Gastrocnemius medialis (tissue), 4 donors: ENCODE data around the gene OXCT1. TPM values are rescaled to one million over a fixed set of nuclear protein-coding genes. Genes with fewer than 3 reads are reported as not detected.
A peak's percentile ranks its signal among the peaks of the same experiment; 100 is the strongest.

Experiments
- ATAC-seq, 2 donors: fragments of 150-250 bp; one replicate each; pipeline ENCODE4 v1.9.1; 2016
- DNase-seq, 2 donors: peaks; one replicate each; pipeline ENCODE4 v3.0.0-alpha.2; 2019
- H3K27ac ChIP-seq, 4 donors: fragments of 200-600 bp; sonication (generic); 1 replicate in 1 of 4; 2 replicates in 3 of 4; pipeline ENCODE4 v1.5.1; 2016 to 2018; ENCODE audit warnings: mild to moderate bottlenecking in 2 of 4, moderate library complexity in 1 of 4
- H3K27me3 ChIP-seq, 3 donors: fragments of 200-600 bp; sonication (generic) in 2 of 3; 1 replicate in 1 of 3; 2 replicates in 2 of 3; pipeline versions ENCODE4 v1.5.1 to v1.6.0; 2016 to 2019; ENCODE audit warnings: mild to moderate bottlenecking in 1 of 3, moderate library complexity in 1 of 3
- H3K36me3 ChIP-seq, 2 donors: fragments of 200-600 bp; sonication (generic) in 1 of 2; one replicate each; pipeline ENCODE4 v1.5.1; 2017 to 2018
- H3K4me1 ChIP-seq, 2 donors: fragments of 200-600 bp; sonication (generic) in 1 of 2; one replicate each; pipeline ENCODE4 v1.5.1; 2016 to 2017; ENCODE audit warnings: mild to moderate bottlenecking in 2 of 2
- H3K4me3 ChIP-seq, 4 donors: fragments of 200-600 bp; sonication (generic) in 3 of 4; 1 replicate in 1 of 4; 2 replicates in 3 of 4; pipeline ENCODE4 v1.5.1; 2016 to 2019; ENCODE audit warnings: mild to moderate bottlenecking in 2 of 4
- H3K9me3 ChIP-seq, 3 donors: fragments of 200-600 bp; sonication (generic) in 2 of 3; 1 replicate in 1 of 3; 2 replicates in 2 of 3; pipeline ENCODE4 v1.5.1; 2016 to 2019
- POLR2A ChIP-seq, 2 donors: fragments of 450-650 bp; IDR thresholded peaks; one replicate each; pipeline ENCODE4 v1.6.1; 2017; ENCODE audit warnings: antibody characterized with exemption in 2 of 2, mild to moderate bottlenecking in 2 of 2, moderate library complexity in 2 of 2
- in situ Hi-C, 4 donors: fragments of 200-750 bp; cut with MboI; loops; one replicate each; pipeline versions ENCODE4 v1.15.0 to v1.8.0; 2017; ENCODE audit warnings: low sequenced_read_pairs in 4 of 4
- intact Hi-C: fragments of 100-400 bp; cut with DNase I; formaldehyde crosslinking; loops from one replicate; pipeline ENCODE4 v1.15.1; 2023; ENCODE audit warnings: low total_unique reads
- total RNA-seq, 4 donors: library from RNA; depleted of rRNA; stranded (reverse); fragments of >200 nt; gene quantifications; one replicate each; pipeline versions ENCODE4 v1.1.0 to v1.2.3, GENCODE V29; 2016
- TF ChIP-seq, protein P1 (sequence below), 5 experiments: fragments of 450-650 bp in 3 of 5; fragments of 200-600 bp in 2 of 5; sonication (generic) in 2 of 5; IDR thresholded peaks in 4 of 5; conservative IDR thresholded peaks in 1 of 5; 1 replicate in 4 of 5; 2 replicates in 1 of 5; pipeline ENCODE4 v1.5.1; 2016 to 2019; ENCODE audit warnings: antibody characterized with exemption in 5 of 5, mild to moderate bottlenecking in 3 of 5, moderate library complexity in 3 of 5

OXCT1 gene
- total RNA-seq, 4 donors from 2014 or later: 9.4 to 45.4 (median 20.5) TPM

DNA sequence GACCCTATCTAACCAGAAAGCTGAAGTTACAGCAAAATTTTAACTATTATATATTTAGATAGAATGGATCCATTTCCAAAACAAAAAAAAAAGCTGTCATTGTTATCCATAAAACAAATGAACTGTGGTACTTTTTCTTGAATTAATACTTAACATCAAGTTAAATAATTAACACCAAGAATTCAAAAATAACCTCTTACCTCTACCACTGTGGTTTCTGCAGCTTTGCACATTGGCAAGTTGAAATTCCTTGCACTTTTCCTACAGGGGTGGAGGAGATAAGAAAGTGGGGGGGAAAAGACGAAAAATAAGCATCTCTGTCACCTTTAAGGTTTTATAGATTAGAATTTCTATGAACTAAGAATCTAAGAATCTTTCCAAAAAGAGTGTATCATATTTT, 30.0 kb downstream of the OXCT1 start:
- intact Hi-C loops (no loop called here), in situ Hi-C loops (loop anchor here in 3 of 4 donors (10.0 to 25.0 kb wide), 2 partner anchors 565 to 928 kb away; partner anchors contain the start of gene C7 (in 3 of the 3))
- H3K27me3 ChIP-seq: no peaks in the 10 kb centered on the region
- H3K9me3 ChIP-seq: no peaks in the 10 kb centered on the region
- no peak for ATAC-seq
- H3K4me3 ChIP-seq: no peak overlapping the region
- peaks cover 7 to 8% of the 10 kb centered on the region in 2 donors for H3K4me1 ChIP-seq
- H3K36me3 ChIP-seq: peaks cover 0 to 5% of the 10 kb centered on the region in 2 donors
- no peak overlapping the region for H3K27ac ChIP-seq
- no peak for DNase-seq
- TF ChIP-seq POLR2A (IDR thresholded peaks at IDR 0.05): no peak
- TF ChIP-seq, protein P1, sequence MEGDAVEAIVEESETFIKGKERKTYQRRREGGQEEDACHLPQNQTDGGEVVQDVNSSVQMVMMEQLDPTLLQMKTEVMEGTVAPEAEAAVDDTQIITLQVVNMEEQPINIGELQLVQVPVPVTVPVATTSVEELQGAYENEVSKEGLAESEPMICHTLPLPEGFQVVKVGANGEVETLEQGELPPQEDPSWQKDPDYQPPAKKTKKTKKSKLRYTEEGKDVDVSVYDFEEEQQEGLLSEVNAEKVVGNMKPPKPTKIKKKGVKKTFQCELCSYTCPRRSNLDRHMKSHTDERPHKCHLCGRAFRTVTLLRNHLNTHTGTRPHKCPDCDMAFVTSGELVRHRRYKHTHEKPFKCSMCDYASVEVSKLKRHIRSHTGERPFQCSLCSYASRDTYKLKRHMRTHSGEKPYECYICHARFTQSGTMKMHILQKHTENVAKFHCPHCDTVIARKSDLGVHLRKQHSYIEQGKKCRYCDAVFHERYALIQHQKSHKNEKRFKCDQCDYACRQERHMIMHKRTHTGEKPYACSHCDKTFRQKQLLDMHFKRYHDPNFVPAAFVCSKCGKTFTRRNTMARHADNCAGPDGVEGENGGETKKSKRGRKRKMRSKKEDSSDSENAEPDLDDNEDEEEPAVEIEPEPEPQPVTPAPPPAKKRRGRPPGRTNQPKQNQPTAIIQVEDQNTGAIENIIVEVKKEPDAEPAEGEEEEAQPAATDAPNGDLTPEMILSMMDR (IDR thresholded peaks at IDR 0.05 in 4 of 5, conservative IDR thresholded peaks at IDR 0.05 in 1 of 5): no peak

DNA sequence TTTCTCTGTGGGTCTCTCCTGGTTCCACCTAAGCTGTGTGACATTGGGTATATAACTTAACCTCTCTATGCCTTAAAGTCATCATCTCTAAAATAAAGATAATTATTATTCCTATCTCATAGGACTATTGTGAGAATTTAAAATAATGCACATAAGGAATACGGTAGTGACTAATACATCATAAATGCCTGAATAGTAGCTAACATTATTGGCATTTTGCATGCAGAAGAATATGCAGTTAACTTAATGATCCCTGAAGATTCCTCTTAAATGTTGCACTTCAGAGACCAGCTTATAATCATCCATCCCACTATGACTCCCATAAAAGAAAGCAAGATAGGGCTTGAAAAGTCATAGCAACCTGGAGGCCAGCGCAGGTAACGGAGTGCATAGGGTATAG, 32.4 kb downstream of the OXCT1 start:
- ATAC-seq (no peak), DNase-seq (no peak)
- Histone ChIP-seq H3K9me3 (no peaks in the 10 kb centered on the region), H3K27ac (no peak overlapping the region), H3K4me3 (no peak overlapping the region), H3K4me1 (peaks cover 11 to 13% of the 10 kb centered on the region in 2 donors), H3K36me3 (peaks cover 0 to 14% of the 10 kb centered on the region in 2 donors), H3K27me3 (no peaks in the 10 kb centered on the region)
- intact Hi-C loops: no loop called here
- TF ChIP-seq, protein P1 (IDR thresholded peaks at IDR 0.05 in 4 of 5, conservative IDR thresholded peaks at IDR 0.05 in 1 of 5): no peak
- TF ChIP-seq POLR2A (IDR thresholded peaks at IDR 0.05): no peak
- in situ Hi-C loops: loop anchor here in 3 of 4 donors (10.0 to 25.0 kb wide), 2 partner anchors 563 to 925 kb away; partner anchors contain the start of gene C7 (in 3 of the 3)

GRCh38 chr5:41835645-41836044, 34.6 kb downstream of the OXCT1 start:
- Histone ChIP-seq H3K9me3 (no peaks in the 10 kb centered on the region), H3K36me3 (peaks cover 0 to 26% of the 10 kb centered on the region in 2 donors), H3K27me3 (no peaks in the 10 kb centered on the region), H3K4me1 (peaks cover 11 to 13% of the 10 kb centered on the region in 2 donors), H3K4me3 (no peak overlapping the region), H3K27ac (peak overlapping the region; percentile 70 to 86 (median 74))
- TF ChIP-seq, protein P1 (IDR thresholded peaks at IDR 0.05 in 4 of 5, conservative IDR thresholded peaks at IDR 0.05 in 1 of 5): no peak
- TF ChIP-seq POLR2A (IDR thresholded peaks at IDR 0.05): peak in 1 of 2 donors; percentile 22
- ATAC-seq (peak; percentile 99 to 100), DNase-seq (peak; percentile 72 to 81)
- in situ Hi-C loops: loop anchor here in 3 of 4 donors (10.0 to 25.0 kb wide), 2 partner anchors 561 to 923 kb away; partner anchors contain the start of gene C7 (in 3 of the 3)
- intact Hi-C loops: loop anchor here (1.0 to 2.0 kb wide), 2 partner anchors 69 to 187 kb away; partner anchors contain the start of gene RIMOC1

- in situ Hi-C loops (loop anchor here in 3 of 4 donors (10.0 to 25.0 kb wide), 2 partner anchors 560 to 922 kb away; partner anchors contain the start of gene C7 (in 3 of the 3)), intact Hi-C loops (loop anchor here (2.0 kb wide), 1 partner anchor 186 kb away; no protein-coding TSS in a partner anchor)
- H3K9me3 ChIP-seq: no peaks in the 10 kb centered on the region
- peaks cover 0 to 21% of the 10 kb centered on the region in 2 donors for H3K36me3 ChIP-seq
- TF ChIP-seq, protein P1 (IDR thresholded peaks at IDR 0.05 in 4 of 5, conservative IDR thresholded peaks at IDR 0.05 in 1 of 5): no peak
- TF ChIP-seq POLR2A (IDR thresholded peaks at IDR 0.05): no peak
- H3K27ac ChIP-seq: peak overlapping the region; percentile 70 to 86 (median 74)
- H3K4me1 ChIP-seq: peaks cover 11 to 13% of the 10 kb centered on the region in 2 donors
- H3K27me3 ChIP-seq: no peaks in the 10 kb centered on the region
- H3K4me3 ChIP-seq: no peak overlapping the region
- ATAC-seq (no peak), DNase-seq (no peak)
These were observed 35.7 kb downstream of the OXCT1 start for GRCh38 chr5:41834506-41834905.
